ENCODE results near the gene BDH2.

- TF ChIP-seq CTCF (IDR thresholded peaks at IDR 0.05): no peak
- no peak for TF ChIP-seq POLR2A (IDR thresholded peaks at IDR 0.05)
Measured at GRCh38 chr4:103036169-103036568, 63.5 kb downstream of the BDH2 start.

Measured in esophagus squamous epithelium (tissue), 4 donors.